ENCODE results near the gene CCDC192.

CCDC192 gene

DNA sequence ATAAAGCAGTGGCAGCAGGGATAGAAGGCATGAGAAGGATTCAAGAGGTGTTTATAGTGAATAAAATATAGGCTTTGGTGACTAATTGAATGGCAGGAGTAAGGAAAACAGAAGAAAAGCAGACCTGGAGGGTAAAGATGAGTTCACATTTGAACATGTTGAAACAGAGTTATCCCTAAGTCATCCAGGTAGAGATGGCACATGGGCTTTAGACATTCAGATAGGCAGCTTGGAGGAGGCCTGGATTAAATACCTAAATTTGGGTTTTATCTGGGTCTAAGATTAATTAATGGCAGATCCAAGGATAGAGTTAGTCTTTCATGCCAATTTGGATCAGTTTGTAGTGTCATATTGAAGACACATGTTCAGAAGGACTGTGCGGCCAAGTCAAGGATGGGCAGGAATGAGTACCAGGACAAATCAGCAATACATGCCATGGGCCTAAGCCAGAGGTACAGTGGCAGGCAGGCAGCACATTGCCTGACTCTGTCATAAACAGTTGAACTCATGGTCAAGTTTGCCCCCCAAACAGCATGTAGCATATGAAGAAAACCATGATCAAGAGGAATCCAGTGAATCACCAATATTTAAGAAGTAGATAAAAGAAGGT is 264.9 kb downstream of the CCDC192 start:
- Histone ChIP-seq H3K4me2 (ENCODE audit: low read depth, low read length, poor library complexity, severe bottlenecking) (no peak overlapping the region), H3K36me3 (ENCODE audit: insufficient read depth, low read length) (no peaks in the 10 kb centered on the region)

DNA sequence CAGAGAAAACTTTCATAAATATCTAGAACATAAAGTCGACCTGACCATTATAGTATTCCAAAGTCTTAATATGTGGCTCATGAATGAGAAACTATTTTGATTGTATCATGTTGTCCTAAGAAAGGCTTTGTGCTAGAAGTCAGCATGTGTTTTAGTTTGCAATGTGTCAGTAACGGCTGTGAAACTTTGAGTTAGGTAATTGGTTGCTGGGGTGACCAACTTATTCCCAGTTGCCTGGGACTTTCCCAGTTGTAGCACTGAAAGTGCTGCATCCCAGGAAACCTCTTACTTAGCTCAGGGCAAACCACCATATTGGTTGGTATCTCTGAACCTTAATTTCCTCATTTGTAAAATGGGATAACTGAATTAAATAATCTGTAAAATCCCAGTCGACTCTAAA is 265.8 kb downstream of the CCDC192 start:
- Histone ChIP-seq H3K4me3 (ENCODE audit: low read length, poor library complexity, severe bottlenecking) (no peak overlapping the region), H3K9ac (ENCODE audit: low read depth, low read length, poor library complexity, severe bottlenecking) (no peak overlapping the region), H3F3A (ENCODE audit: low read depth) (no peaks in the 10 kb centered on the region), H3K4me2 (ENCODE audit: low read depth, low read length, poor library complexity, severe bottlenecking) (no peak overlapping the region), H2AFZ (ENCODE audit: low read length) (no peak overlapping the region), H3K9me3 (ENCODE audit: insufficient read depth, low read depth, low read length) (no peaks in the 10 kb centered on the region), H3K9me2 (replicated peaks; ENCODE audit: low read depth, low read length) (no peaks in the 10 kb centered on the region), H3K4me1 (ENCODE audit: insufficient read depth, low read length, poor library complexity, severe bottlenecking) (no peaks in the 10 kb centered on the region), H4K20me1 (ENCODE audit: insufficient read depth, low read length, poor library complexity, severe bottlenecking) (no peaks in the 10 kb centered on the region), H3K36me3 (ENCODE audit: insufficient read depth, low read length) (no peaks in the 10 kb centered on the region), H3K79me2 (ENCODE audit: insufficient read depth, low read length) (no peaks in the 10 kb centered on the region), H3K27me3 (ENCODE audit: insufficient read depth, low read length, poor library complexity, severe bottlenecking) (no peaks in the 10 kb centered on the region)
- no peak for TF ChIP-seq EZH2phosphoT487 (IDR thresholded peaks at IDR 0.05; ENCODE audit: borderline replicate concordance)
- TF ChIP-seq, protein P1, sequence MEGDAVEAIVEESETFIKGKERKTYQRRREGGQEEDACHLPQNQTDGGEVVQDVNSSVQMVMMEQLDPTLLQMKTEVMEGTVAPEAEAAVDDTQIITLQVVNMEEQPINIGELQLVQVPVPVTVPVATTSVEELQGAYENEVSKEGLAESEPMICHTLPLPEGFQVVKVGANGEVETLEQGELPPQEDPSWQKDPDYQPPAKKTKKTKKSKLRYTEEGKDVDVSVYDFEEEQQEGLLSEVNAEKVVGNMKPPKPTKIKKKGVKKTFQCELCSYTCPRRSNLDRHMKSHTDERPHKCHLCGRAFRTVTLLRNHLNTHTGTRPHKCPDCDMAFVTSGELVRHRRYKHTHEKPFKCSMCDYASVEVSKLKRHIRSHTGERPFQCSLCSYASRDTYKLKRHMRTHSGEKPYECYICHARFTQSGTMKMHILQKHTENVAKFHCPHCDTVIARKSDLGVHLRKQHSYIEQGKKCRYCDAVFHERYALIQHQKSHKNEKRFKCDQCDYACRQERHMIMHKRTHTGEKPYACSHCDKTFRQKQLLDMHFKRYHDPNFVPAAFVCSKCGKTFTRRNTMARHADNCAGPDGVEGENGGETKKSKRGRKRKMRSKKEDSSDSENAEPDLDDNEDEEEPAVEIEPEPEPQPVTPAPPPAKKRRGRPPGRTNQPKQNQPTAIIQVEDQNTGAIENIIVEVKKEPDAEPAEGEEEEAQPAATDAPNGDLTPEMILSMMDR (conservative IDR thresholded peaks at IDR 0.05; ENCODE audit: low read length), result no peak

More for the DNA sequence above, 264.9 kb downstream of the CCDC192 start:
- no peak overlapping the region for H3K4me3 ChIP-seq (ENCODE audit: low read length, poor library complexity, severe bottlenecking)
- no peaks in the 10 kb centered on the region for H3K79me2 ChIP-seq (ENCODE audit: insufficient read depth, low read length)
- TF ChIP-seq, protein P1 (conservative IDR thresholded peaks at IDR 0.05; ENCODE audit: low read length), result no peak
- TF ChIP-seq EZH2phosphoT487 (IDR thresholded peaks at IDR 0.05; ENCODE audit: borderline replicate concordance), result no peak
- no peaks in the 10 kb centered on the region for H3K9me3 ChIP-seq (ENCODE audit: insufficient read depth, low read depth, low read length)
- no peak overlapping the region for H2AFZ ChIP-seq (ENCODE audit: low read length)
- H3F3A ChIP-seq (ENCODE audit: low read depth), result no peaks in the 10 kb centered on the region
- no peaks in the 10 kb centered on the region for H3K4me1 ChIP-seq (ENCODE audit: insufficient read depth, low read length, poor library complexity, severe bottlenecking)
- H3K9ac ChIP-seq (ENCODE audit: low read depth, low read length, poor library complexity, severe bottlenecking), result no peak overlapping the region
- H3K27me3 ChIP-seq (ENCODE audit: insufficient read depth, low read length, poor library complexity, severe bottlenecking), result no peaks in the 10 kb centered on the region
- H4K20me1 ChIP-seq (ENCODE audit: insufficient read depth, low read length, poor library complexity, severe bottlenecking), result no peaks in the 10 kb centered on the region
- no peaks in the 10 kb centered on the region for H3K9me2 ChIP-seq (replicated peaks; ENCODE audit: low read depth, low read length)

DNA sequence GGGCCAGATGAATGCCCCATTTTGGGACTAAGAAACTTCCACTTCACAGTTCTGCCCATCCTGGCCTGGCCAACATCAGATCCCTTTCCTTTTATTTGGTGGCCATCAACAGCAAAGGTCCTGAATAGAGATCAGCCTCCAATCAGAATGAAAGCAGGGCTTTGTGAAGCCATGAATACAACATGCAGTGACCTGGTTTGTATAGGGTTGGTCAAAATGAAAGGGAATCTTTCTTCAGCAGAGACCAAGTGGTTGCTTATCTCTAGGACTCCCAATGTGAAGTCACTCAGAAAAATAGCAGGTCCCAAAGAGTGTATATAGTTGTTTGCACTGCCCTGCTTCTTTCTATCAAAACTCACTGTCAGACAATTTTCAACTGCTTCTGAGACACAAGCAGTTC is 266.5 kb downstream of the CCDC192 start:
- H3K27me3 ChIP-seq (ENCODE audit: insufficient read depth, low read length, poor library complexity, severe bottlenecking), result no peaks in the 10 kb centered on the region
- no peaks in the 10 kb centered on the region for H3F3A ChIP-seq (ENCODE audit: low read depth)
- H3K79me2 ChIP-seq (ENCODE audit: insufficient read depth, low read length), result no peaks in the 10 kb centered on the region
- H3K4me2 ChIP-seq (ENCODE audit: low read depth, low read length, poor library complexity, severe bottlenecking), result no peak overlapping the region
- H2AFZ ChIP-seq (ENCODE audit: low read length), result no peak overlapping the region
- TF ChIP-seq EZH2phosphoT487 (IDR thresholded peaks at IDR 0.05; ENCODE audit: borderline replicate concordance), result no peak
- TF ChIP-seq, protein P1 (conservative IDR thresholded peaks at IDR 0.05; ENCODE audit: low read length), result no peak
- no peaks in the 10 kb centered on the region for H3K4me1 ChIP-seq (ENCODE audit: insufficient read depth, low read length, poor library complexity, severe bottlenecking)
- H3K9me3 ChIP-seq (ENCODE audit: insufficient read depth, low read depth, low read length), result no peaks in the 10 kb centered on the region
- H3K9me2 ChIP-seq (replicated peaks; ENCODE audit: low read depth, low read length), result no peaks in the 10 kb centered on the region
- H3K4me3 ChIP-seq (ENCODE audit: low read length, poor library complexity, severe bottlenecking), result no peak overlapping the region
- H3K36me3 ChIP-seq (ENCODE audit: insufficient read depth, low read length), result no peaks in the 10 kb centered on the region
- H3K9ac ChIP-seq (ENCODE audit: low read depth, low read length, poor library complexity, severe bottlenecking), result no peak overlapping the region
- no peaks in the 10 kb centered on the region for H4K20me1 ChIP-seq (ENCODE audit: insufficient read depth, low read length, poor library complexity, severe bottlenecking)

All from Loucy (cell line).